Omental fat pad (tissue), 4 donors: ENCODE measurements around the gene PROSER3. TPM values are rescaled to one million over a fixed set of nuclear protein-coding genes. Genes with fewer than 3 reads are reported as not detected.

Source experiments
- ATAC-seq: fragments of 150-250 bp; one replicate; pipeline ENCODE4 v1.9.1; 2016; ENCODE audit warnings: mild to moderate bottlenecking, moderate library complexity; ENCODE audit not compliant: low FRiP score
- DNase-seq: peaks from one replicate; pipeline ENCODE4 v3.0.0-alpha.2; 2019; ENCODE audit warnings: low spot score
- CTCF ChIP-seq, 3 donors: fragments of 450-650 bp; IDR thresholded peaks; one replicate each; pipeline ENCODE4 v1.5.1; 2016 to 2017; ENCODE audit warnings: antibody characterized with exemption in 3 of 3, mild to moderate bottlenecking in 3 of 3, moderate library complexity in 2 of 3
- total RNA-seq, 4 donors: library from RNA; depleted of rRNA; stranded (reverse); fragments of >200 nt; gene quantifications; one replicate each; pipeline ENCODE4 v1.1.0, GENCODE V29; 2016

The PROSER3 gene
- total RNA-seq = 1 to 10 TPM; 3.7 to 7.5 (median 5.3) TPM

DNA sequence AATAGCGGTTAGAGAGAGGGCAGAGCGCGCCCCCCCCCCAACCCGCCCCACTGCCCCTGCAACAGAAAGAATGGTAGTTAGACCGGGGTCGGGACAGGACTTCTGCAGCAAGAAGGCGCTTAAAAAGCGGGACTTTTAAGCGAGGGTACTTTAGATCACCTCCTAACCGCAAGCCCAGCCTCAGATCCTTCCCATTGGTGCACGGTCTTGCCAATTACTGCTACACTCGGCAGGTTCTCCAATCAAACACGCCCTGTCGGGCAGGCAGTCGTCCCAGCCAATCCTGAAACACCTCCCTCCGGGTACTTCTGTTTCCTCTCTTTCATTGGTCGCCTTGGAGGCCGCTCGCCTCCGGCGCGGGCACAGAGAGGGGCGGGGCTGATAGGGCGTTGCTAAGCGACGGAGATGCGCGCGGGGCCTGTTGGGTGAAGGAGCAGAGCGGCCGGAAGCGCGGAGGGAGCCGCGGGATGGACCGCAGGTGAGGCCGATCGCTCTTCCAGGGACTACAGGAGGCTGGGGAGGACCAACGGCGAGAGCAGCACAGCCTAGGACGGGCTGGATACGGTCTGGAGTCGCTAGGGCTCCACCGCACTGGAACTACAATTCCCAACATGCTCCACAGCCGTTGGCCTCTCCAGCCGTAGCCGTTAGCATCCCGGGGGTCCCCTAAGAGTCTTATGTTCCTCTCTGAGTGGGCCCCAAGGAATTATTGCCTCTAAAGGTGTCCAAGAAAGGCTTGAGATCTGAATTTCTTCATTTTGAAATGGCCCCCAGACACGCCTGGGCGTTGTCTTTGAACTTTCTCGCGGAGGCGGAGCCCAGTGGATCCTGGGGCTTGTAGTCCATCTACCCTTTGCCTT is at the start of gene PROSER3:
Gene PROSER3 (plus strand): TSS at position 428 of the 860 bp plus-strand sequence. CDS start 40 bp downstream, at position 468.
- ATAC-seq = peak; percentile 89
- DNase-seq = peak; percentile 94
- TF ChIP-seq CTCF (IDR thresholded peaks at IDR 0.05) = no peak

GRCh38 chr19:35708391-35708790 is 49.6 kb upstream of the PROSER3 start:
- DNase-seq (no peak), ATAC-seq (no peak)
- TF ChIP-seq CTCF (IDR thresholded peaks at IDR 0.05) = no peak

- no peak for ATAC-seq
- no peak for DNase-seq
- TF ChIP-seq CTCF (IDR thresholded peaks at IDR 0.05) = no peak
Measured at GRCh38 chr19:35710784-35711723, 46.9 kb upstream of the PROSER3 start.

DNA sequence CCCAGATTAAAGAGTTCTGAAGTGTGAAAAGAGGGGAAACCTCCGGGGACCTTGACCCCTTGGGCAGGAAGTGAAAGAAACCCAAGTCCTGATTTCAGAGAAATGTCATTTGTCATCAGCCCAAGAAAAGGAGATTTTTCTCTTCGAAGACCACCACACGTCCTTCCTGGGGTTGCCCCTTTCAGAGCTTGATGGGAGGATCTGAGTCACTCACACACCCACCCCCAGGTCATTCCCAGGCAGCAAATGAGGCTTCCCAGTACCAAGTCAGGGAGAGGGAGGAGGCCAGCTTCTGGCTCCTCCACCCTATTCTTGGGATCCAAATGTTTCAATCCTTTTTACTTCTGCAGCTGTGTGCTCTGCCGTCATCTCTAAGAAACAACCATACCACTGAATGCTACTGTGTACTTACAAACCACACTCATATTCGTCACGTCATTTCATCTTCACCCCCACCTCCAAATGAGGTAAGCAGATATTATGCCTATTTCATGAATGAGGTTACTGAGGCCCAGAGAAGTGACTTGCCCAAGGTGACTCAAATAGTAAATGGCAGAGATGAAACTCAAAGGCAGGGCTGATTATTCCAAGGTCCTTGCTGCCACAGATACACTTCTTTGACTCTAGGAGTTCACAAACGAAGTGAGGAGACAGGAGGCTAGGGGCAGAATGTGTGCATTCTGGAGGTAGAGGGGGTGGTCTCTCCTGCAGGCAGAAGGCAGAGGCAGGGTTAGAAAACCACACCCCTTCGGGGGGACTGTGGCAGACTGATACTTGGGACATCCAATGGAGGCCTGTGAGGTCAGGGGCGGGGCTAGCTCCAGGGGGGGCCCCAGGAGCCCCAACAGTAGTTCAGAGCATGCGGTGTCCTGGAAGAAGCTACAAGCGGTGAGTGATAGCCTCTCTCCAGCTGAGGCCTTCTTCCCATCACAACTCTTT is 45.1 kb upstream of the PROSER3 start:
- TF ChIP-seq CTCF (IDR thresholded peaks at IDR 0.05) = no peak
- ATAC-seq (no peak), DNase-seq (no peak)

- no peak for ATAC-seq
- no peak for TF ChIP-seq CTCF (IDR thresholded peaks at IDR 0.05)
- no peak for DNase-seq
Measured at GRCh38 chr19:35713506-35713850, 44.5 kb upstream of the PROSER3 start.

DNA sequence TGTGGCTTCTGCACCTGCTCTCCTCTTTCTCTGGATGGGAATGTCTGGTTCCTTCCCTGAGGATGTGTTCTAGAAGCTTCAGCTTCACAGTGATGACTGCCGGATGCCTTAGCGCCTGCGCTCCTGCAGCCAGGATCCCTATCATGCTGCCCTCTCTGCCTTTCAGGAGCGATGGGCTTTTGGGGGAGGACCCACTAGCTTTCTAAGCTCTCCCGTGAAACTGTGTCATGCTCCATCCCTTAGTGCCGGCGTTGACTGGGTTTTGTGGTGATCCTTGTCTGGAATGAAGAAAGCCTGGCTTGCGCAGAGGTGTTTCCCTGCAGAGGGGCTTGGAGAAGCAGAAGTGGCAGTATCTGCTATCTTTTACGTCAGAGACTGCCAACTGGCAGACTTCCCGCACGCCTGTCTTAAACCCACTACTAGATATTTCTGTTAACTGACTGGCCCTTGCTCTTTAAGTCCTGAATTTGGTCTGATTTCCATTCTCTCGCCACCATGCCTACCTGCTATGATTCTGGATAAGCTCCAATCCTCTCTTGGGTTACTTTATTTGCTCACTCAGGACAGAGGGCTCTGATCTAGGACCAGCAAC is 44.0 kb upstream of the PROSER3 start:
- DNase-seq (no peak), ATAC-seq (no peak)
- no peak for TF ChIP-seq CTCF (IDR thresholded peaks at IDR 0.05)
